Activated CD4-positive, CD25-positive, alpha-beta regulatory T cell treated with anti-CD3 and anti-CD28 coated beads, Interleukin-2, amount 50 U/mL, for 16 hours (primary cell): ENCODE measurements around the gene LOXL1.

Experiments
- DNase-seq: peaks from one replicate; pipeline ENCODE4 v3.0.0-alpha.2; 2020; ENCODE audit warnings: low read depth, low spot score

Gene LOXL1

DNA sequence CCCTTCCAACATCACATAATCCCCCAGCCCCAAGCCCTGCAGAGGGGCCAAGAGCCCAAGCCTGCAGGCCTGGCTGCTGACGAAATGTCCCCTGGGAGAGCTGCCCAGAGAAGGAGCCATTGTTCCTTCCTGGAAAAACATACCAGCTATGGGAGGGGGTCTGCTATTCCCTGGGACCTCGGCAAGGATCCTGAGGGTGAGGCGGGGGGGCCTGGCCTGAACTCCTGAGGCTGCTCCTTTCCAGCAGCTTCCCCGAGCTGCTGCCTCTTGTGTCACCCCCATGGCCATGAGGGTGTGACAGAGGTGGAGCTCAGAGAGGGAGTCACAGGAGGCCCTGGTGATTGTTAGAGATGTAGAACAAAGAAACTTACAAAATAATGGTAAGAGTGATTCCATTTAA, 12.9 kb downstream of the LOXL1 start:
- DNase-seq, result no peak

DNA sequence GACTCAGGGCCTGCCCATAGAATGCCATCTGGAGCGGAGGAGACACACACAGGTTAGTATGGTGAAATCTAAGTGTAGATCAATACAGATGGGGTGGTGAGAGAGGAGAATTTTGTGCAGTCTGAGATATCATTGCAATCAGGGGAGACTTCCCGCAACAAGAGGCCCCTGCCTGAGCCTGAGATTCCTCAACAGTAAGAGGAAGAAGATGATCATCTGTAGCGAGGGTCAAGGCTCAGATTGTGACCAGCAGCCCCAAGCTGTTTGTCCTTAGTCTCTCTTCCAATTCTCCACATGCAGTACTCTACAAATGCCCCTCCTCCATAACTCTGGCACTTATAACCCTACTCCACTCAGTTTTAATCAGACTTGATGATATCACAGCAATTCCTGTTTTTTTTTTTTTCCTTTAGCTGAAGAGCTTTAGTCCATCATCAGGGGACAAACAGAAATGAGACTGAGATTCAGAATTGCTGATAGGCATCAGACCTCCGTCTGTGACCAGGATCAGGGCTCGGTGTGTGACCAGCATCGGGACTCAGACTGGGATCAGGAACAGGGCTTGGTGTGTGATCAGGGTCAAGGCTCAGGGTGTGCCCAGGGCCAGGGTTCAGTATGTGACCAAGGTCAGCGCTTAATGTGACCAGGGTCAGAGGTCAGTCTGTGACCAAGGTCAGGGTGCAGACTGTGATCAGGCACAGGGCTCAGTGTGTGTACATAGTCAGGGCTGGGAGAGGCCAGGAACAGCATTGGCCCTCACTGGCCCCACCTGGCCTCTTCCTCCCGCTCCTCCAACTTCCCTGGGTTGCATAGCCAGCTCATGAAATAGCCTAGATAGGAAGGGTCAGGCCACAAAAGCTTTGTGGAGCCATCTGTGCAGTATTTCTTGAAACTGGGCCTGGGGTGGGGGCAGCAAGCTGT, 14.1 kb downstream of the LOXL1 start:
- no peak for DNase-seq

DNA sequence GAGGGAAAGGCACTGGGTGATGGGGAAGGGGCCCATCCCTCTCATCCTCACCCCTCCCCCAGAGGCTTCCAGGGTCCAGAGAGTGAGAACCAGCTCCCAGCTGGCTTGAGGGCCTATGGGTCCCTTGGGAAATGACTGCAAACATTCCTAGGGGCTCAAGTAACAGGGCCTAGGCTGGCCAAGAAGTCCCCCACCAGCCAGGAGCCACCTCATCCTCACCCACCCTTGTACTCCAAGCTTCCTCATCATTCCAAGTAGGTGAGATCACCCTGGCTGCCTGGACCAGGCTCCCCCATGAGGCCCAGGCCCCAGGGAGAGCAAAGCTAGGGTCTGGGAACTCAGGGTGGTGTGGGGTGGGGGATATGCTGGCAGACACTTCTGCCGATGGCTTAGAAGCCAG, 14.8 kb downstream of the LOXL1 start:
- DNase-seq, result no peak

DNA sequence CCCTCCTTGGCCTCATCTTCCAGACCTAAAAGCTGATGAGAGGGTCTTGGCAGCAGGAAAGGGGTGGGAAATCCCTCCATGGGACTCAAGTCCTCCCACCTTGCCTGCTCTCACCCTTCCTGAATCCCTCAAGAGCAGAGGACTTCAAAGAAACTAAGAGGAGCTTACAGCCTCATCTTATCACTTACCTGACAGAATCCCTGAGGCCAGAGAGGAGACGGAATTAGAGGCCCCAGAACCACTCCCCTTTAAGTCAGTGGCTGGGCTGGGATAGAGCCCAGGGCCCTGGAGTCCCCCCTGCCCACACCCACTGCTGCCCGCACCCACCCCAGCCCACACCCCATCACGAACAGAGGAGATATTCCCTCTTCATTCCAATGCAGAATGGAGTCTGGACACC, 15.2 kb downstream of the LOXL1 start:
- no peak for DNase-seq

DNA sequence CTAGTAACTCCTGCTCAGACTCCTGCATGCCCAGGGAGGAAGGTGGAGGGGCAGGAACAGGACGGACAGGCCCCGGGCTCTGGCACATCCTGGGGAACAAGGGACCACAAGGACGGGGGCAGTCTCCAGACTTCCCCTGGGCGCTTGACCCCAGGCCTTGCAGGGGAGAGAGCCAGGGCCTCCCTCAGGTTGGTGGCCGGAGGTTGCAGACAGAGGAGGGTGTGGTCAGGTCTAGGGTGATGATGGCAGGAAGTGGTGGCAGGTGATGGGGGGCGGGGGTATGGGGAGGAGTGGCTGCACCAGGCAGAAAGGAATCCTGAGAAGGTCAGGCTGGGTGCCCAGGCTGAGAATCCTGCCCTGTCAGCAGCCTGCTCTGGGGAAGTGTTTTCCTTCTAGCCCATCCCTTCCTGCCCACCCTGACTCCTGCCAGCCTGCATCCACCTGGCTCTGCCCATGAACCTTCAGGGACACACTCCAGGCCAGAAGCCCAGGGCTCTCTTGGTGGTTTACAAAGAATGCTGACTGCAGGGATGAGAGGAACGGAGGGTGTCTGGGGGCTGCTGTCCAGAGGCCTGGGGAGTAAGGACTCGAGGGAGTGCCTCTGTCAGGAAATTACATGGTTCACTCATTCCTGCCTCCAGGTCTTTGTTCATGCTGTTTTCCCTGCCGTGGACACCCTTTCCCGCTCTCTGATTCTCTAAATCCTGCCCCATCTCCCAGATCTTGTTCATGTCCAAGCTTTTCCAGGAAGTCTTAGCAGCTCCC, 15.8 kb downstream of the LOXL1 start:
- DNase-seq, result no peak

DNA sequence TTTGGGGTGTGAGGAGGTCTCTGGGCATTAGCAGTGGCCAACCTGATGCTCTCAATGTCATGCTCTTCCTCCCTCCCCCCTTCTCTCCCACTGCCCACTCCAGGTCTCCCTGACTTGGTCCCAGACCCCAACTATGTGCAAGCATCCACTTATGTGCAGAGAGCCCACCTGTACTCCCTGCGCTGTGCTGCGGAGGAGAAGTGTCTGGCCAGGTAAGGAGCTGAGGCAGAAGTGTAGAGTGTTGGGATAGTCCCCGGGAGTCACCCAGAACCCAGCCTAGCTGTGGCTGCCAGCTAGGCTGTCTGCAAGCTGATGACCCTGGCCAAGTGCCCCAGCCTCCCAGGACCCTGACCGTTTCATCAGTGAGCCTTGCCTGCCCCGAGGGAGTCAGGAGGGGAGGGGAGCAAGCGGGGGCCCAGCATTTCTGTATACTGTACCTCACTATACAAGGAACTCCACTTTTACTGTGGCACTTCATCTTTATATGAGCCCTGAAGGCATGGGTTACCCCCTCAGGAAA, 16.5 kb downstream of the LOXL1 start:
- DNase-seq, result no peak

DNA sequence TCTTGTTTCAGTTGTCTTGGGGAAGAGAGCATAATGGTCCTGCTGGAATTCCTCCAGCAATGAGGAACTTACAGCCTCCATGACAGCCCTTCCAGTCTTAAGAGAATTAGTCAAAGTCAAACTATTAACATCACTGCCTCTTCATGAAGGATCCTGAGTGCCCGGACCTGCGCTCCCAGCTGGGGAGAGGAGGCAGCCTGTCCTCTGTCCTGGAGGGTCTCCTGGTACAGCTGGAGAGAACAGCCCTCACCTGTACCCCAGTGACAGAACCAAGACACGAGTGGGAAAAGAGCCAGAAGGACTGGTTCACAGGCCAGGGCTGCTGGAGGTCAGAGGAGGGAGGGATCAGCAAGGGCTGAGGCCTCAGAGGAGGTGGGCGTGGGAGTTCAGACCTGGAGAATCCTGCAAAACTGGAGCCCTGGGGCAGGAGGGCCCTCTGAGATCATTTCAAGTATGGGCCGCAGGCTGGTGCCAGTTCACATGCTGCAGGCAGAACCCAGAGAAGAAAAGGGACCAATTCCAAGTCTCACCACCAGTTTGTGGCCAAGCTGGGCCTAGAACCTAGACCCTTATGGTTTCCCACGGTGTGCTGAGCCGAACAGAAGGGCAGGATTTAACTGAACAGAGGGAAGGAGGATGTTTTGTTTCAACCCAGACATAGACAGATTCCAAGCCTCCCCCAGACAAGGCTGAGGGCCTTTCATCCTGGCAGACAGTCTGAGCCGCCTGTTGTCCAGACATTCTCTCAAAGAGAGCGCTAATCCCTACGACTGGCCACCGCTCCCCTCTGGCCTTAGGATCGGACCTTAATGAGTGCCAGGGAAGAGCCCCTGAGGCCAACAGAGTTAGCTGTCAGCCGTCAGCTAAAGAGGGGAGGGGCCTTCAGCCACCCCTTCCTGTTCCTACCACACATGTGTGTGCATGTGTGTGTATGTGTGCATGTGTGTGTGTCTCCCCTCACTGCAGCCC, 18.2 kb downstream of the LOXL1 start:
- DNase-seq, result no peak

DNA sequence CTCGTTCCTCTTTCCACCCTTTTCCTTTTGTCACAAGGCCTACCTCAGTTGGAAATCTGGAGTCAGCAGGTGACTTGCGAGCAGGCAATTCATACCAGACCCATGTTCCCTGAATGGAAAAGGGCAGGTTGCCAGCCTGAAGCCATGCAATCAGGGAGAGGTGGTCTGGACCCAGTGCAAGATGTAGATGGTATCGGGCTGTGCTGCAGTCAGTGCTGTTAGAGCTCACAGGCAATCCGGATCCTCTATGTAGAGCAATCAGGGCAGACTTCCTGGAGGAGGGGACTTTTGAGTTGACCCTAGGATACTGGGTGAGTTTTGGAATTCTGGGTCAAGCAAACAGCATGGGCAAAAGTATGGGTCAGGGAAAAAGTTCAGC, 18.9 kb downstream of the LOXL1 start:
- no peak for DNase-seq

DNA sequence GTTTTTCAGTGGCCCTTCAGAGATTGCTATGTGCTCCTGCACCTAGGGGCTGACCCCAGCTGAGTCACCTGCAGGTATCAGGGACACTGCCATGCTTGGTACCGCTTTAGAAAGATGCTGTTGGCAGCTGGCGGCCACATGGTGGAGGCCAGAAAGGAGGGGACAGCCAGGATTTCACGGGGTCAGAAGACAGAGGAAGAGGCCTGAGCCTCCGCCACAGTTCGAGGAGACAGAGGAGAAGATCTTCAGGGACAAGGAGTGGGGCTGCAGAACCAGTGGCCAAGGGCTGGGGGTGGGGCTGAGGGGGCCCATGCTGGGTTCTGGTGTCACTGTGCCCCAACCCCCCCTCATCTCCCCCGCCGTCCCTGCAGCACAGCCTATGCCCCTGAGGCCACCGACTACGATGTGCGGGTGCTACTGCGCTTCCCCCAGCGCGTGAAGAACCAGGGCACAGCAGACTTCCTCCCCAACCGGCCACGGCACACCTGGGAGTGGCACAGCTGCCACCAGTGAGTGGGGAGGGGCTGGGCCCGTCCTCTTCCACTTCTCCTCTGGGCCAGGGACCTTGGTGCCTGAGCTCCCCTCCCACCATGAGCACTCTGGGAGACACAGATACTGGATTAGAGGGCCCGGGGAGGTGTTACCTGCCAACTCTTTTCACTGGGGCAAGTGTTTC, 19.9 kb downstream of the LOXL1 start:
- DNase-seq, result no peak

DNA sequence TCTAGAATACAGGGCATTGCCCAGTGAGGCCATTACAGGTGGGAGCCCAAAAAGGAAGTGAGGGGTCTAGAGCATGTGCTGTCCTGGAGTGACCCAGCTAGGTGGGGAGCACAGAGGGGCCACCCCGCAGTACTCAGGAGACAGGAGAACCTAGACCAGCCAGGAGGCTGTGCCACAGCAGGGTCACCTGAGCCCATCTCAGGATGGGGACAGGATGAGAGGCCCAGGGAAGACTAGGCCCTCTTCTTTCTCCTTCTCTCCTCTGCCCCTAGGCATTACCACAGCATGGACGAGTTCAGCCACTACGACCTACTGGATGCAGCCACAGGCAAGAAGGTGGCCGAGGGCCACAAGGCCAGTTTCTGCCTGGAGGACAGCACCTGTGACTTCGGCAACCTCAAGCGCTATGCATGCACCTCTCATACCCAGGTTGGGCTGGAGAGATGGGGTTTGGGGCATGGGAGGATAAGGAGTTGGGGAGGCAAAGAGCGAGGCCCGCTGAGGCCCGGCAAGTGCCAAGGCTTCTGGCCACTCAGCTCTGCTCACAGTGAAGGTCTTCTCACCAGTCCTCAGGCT, 20.6 kb downstream of the LOXL1 start:
- DNase-seq, result no peak

DNA sequence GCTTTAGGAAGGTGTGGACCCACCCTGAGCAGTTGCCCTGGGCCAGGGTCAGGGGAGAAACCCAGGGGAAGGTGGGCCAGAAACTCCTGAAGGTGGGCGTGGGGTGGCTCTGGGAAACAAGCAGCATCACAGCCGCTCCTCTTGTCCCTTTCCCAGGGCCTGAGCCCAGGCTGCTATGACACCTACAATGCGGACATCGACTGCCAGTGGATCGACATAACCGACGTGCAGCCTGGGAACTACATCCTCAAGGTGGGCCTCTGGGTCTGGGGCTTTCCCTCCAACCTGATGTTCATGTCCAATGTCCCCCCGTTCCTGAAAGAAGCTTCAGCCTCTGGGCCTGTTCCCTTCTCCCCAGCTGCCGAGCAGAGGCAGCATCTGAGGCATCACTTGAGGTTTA, 21.4 kb downstream of the LOXL1 start:
- no peak for DNase-seq

DNA sequence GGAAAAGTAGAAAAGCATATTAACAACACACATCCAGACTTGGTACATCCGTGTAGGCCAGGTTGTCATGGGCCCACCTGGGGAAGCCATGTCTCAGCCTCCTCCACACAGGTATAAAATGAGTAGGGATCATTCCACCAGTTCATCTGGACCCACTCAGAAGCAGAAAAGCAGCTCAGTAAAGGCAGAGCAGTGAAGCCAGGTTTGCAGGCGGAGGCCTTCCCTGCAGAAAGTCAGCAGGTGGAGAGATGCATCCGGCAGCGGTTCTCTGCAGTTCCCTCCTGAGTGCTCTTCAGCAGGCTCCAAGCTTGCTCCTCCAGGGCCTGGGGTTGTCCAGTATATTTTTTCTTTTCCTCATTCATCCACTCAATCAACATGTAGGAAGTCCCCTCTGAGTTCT, 22.1 kb downstream of the LOXL1 start:
- no peak for DNase-seq

DNA sequence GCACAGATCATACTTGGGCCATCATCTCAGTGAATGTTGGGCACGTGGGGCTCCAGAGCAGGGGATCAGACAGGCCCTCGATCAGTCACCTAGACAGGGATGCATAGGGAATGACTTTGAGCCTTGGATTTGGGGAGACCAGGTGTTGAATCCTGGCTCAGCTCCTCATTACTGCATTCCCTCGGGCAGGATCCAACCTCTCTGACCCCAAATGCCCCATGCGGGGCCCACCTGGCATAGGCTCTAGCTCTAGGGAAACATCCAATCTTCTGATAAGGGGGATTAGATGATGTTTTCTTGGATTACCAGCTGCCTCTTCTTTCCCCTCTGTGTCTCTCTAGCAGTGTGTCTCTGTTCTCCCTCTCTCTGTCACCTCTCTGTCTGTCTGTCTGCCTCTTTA, 22.7 kb downstream of the LOXL1 start:
- DNase-seq, result no peak

DNA sequence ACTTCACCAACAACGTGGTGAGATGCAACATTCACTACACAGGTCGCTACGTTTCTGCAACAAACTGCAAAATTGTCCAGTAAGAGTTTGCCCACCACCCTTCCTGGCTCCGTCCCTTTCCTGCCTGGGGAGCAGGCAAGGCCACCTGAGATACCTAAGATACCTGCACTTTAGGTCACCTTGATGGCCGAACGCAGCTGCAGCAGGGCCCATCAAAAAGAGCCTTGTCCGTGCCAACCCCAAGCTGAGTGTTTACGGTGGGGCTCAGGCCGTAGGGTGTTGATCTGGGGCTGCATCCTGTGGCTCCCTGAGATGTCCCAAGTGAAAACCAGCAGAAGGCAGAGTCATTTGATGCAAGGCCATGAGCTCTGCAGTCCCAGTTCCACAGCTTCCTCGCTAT, 23.2 kb downstream of the LOXL1 start:
- no peak for DNase-seq

DNA sequence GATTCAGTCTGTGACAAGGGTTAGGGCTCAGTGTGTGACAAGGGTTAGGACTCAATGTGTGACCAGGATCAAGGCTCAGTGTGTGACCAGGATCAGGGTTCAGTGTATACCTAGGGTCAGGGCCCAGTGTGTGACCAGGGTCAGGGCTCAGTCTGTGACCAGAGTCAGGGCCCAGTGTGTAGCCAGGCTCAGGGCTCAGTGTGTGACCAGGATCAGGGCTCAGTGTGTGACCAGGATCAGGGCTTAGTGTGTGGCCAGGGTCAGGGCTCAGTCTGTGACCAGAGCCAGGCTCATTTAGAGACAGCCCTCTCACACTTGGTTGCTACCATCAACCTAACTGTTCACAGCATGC, 24.2 kb downstream of the LOXL1 start:
- no peak for DNase-seq

DNA sequence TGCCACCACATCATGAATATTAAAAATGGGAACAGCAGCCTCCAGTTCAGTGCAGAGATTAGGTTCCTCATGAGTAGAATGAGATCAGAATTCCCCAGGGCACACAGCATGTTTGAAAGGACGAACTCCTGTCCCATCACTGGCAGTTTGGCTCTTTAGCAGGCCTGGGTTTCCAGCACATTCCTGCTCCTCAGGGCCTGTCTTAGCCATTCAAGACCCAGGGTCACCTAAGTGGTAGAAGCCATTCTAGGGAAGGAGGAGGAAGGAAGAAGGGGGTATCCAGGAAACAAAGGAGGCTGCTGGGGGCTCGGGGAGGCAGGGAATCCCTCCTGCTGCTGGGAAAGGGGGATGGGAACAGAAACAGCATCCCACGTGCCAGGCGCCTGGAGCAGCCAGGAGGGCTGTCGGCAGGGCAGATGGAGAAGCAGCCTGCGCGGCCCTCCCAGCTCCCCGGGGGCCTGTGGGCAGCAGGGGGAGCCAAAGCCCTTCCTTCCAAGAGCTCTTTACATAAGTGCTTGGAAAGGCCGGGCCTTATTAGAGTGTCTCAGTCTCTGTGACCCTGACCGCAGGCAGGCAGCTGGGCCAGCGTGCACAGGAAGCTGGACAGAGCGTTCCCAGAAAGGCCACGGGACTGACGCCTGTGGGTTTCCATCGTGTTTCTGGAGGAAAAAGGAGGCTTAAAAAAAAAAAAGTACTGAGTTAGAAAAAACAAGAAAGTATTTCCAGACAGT, 24.7 kb downstream of the LOXL1 start:
- DNase-seq, result peak; percentile 29

DNA sequence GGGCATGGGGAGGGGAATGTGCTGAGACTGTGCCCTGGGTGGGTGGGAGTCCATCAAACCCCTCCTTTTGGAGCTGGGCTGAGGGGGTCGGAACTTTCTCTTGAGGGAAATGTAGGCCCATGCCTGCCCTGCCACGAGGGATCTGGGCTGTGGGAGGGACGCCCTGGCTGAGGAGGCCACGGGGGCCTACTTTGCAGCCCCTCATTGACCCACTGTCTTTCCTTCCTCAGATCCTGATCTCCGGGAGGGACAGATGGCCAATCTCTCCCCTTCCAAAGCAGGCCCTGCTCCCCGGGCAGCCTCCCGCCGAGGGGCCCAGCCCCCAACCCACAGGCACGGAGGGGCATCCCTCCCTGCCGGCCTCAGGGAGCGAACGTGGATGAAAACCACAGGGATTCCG, 25.3 kb downstream of the LOXL1 start:
- DNase-seq, result no peak

DNA sequence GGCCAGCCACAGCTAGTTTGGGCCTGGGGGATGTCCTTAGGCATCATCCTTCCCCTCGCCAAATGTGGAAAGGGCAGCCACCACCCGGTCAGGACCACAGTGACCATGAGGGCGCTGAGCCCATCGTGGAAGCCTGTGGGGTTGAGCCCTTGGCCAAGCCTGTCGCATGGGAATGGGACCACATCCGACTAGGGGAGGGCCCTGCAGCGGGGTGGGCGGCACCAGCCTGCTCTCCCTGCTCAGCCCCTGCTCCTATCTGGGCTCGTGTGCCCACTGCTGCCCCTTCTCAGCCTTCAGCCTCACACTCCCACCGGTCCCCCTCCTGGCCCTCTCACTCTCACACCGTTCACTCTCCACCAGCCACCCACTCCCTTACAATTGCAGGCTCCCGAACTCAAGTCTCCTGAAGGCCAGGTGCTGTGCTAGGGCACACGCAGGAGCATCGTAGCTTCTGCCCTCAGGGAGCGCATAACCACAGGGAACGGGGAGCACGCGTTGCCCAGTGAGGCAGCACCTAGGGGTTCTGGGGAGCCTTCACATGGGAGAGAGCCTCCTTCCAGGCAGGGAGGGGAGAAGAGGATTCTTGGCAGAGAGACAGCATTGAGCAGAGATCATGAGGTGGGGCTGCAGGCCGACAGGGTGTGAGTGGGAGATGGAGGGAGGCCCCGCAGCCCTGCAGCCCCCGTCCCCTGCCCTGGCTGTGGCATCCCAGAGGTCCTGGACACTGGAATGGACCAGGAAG, 26.1 kb downstream of the LOXL1 start:
- no peak for DNase-seq
